VCaP (cell line): Measurements from ENCODE around the gene BICD2.

ENCODE experiments used
- H3K27ac ChIP-seq: fragments of 450-650 bp; 2 replicates; pipeline ENCODE4 v1.5.1; 2017
- CTCF ChIP-seq: fragments of 450-650 bp; conservative IDR thresholded peaks from 2 replicates; pipeline ENCODE4 v1.5.1; 2017; ENCODE audit warnings: mild to moderate bottlenecking, moderate library complexity

The BICD2 gene

GRCh38 chr9:92717201-92718085 lies 47.2 kb downstream of the BICD2 start:
- TF ChIP-seq CTCF: no peak
- H3K27ac ChIP-seq: no peak overlapping the region

GRCh38 chr9:92716557-92716956 lies 48.1 kb downstream of the BICD2 start:
- TF ChIP-seq CTCF: peak; percentile 90
- H3K27ac ChIP-seq: no peak overlapping the region

- TF ChIP-seq CTCF: no peak
- no peak overlapping the region for H3K27ac ChIP-seq
Observed at GRCh38 chr9:92715488-92716231, 49.0 kb downstream of the BICD2 start.

GRCh38 chr9:92714787-92715487 lies 49.7 kb downstream of the BICD2 start:
- H3K27ac ChIP-seq: no peak overlapping the region
- no peak for TF ChIP-seq CTCF

- TF ChIP-seq CTCF: no peak
- no peak overlapping the region for H3K27ac ChIP-seq
Observed at GRCh38 chr9:92714016-92714415, 50.6 kb downstream of the BICD2 start.

GRCh38 chr9:92713528-92713927 lies 51.1 kb downstream of the BICD2 start:
- TF ChIP-seq CTCF: no peak
- no peak overlapping the region for H3K27ac ChIP-seq

- TF ChIP-seq CTCF: no peak
- no peak overlapping the region for H3K27ac ChIP-seq
Observed at GRCh38 chr9:92712767-92713166, 51.9 kb downstream of the BICD2 start.
